GM19328 (cell line): ENCODE measurements around the gene SHLD1.
"Not testable (repeated sequence)": the region's sequence is repeated elsewhere in the genome, so short reads cannot be mapped to it uniquely, and the experiment has no call there.

Experiments
- ATAC-seq: cut with Tn5 transposase; IDR thresholded peaks from one replicate; pipeline ENCODE4 v1.9.1; 2021; ENCODE audit warnings: mild to moderate bottlenecking, moderate library complexity; ENCODE audit not compliant: unreplicated experiment

The SHLD1 gene

GRCh38 chr20:5780846-5781217 lies 30.6 kb downstream of the SHLD1 start:
- ATAC-seq, result no peak

DNA sequence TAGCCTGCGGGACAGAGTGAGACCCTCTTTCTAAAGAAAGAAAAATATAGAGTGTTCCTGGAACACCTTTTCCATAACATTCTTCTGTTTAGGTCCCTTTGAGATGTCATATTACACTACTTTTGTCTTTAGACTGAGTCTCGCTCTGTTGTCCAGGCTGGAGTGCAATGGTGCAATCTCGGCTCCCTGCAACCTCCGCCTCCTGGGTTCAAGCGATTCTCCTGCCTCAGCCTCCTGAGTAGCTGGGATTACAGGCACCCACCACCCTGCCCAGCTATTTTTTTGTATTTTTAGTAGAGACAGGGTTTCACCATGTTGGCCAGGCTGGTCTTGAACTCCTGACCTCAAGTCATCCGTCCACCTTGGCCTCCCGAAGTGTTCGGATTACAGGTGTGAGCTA lies 31.2 kb downstream of the SHLD1 start:
- not testable (repeated sequence) for ATAC-seq

DNA sequence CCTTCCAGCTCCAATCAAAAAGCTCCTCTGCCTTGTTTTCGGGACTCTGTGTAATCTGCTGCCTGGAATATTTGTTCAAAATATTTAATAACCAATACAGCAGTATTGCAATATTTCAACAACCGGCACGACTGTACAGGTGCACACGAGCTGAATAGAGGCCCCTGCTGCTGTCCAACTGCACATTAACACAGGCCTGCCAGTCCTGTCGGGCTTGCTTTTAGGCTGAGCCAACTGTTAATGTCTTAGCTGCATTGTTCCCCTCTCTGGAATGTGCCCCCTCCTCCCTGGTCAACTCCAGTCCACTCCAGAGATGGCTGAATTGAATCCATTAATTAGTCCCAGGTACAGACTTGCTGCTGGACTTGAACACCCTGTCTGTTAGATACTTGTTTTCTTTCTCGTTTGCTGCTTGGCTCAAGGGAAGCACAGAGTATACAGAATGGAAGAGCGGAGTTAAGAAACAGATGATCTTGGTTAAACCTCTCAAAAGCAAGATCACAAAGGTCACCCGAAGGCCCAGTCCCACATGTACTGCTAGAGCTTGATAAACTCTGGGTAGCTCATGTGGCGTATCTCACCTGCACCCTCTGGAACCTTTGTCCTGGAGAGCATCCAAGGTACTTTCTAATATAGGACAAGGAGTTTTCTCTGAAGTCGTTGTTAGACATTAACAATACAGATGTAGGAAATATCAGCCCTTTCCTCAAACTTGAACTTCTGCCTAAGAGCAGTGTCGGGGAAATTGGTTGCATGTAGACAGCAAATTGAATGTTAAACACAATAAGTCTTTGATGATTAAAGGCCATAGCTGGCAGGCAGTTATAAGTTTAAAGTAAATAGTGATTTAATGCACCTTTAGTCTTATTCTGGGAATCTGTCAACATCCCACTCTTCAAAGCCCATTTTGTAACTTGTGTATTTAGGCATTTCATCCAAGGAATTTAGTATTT lies 31.9 kb downstream of the SHLD1 start:
- ATAC-seq, result no peak

- ATAC-seq, result no peak
These were observed 34.5 kb downstream of the SHLD1 start for GRCh38 chr20:5784735-5785134.

DNA sequence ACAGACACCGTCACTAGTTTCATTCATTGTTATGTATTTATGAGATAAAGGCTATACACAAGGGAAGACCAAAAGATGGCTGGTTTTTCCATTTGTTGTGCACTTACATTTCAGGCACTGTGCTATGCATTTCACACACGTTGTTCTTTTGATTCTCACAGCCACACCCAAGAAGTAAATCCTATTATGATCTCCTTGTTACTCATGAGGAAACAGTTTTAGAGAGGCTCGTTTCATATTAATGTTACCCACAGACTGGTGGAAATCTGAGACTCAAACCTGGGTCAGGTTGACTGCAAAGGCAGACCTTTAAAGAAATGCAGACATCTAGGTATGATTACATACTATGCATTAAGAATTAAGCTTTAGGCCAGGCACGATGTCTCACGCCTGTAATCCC lies 34.9 kb downstream of the SHLD1 start:
- ATAC-seq, result no peak

DNA sequence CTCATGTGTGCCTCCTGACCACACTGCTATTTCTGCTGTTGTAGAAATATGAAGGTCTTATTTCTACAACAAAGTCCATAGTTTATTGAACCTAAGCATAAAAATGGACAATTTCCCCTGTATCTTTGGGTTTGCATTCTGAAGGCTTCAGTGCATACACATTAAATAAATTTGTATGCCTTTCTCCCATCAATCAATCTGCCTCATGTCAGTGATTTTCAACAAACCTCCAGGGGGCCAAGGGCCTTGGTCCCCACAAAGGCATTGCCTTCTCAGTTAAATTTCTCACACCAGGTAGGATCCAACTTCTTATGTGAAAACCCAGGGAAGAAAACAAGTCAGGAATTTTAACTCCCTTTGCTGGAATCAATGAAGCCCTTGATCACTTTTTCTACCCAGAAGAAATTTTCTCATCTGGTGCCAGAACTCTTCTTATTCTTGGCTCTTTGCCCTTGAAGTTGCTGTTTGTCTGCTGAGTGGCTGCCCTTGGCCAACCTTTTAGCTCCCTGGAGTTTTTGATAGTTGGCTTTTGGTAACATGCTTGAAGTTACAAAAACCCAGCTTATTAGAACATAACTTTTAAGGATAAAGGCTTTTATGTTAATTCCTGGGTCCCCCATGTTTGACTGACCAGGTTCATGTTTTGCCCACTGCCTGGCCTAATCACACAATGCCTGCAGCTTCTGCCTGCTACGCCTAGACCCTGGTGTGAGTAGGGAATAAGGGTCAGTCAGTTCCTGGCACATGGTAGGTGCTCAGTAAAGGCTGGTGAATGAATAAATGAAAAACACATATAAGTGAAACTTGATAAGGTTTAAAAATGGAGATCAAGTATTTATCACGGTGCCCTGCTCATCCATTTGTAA lies 37.0 kb downstream of the SHLD1 start:
- ATAC-seq, result no peak

DNA sequence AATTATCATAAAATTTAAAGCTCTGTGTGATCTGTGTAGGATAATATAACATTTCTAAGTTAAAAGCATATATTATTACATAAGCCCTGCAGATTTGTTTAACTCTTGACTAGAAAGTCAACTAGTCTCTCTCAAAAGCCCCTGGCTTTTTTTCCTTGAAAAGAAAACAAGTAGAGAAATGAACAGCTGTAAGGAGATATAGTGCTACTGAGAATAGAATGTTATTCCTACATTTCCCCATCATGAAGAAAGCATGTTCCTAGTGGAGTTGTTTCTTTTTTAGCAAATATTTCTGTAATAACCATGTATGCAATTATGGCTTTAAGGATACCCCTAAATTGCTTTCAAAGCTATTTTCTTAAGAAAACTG lies 37.6 kb downstream of the SHLD1 start:
- no peak for ATAC-seq

- no peak for ATAC-seq
These were observed 38.2 kb downstream of the SHLD1 start for GRCh38 chr20:5788385-5788895.

GRCh38 chr20:5789827-5790226 lies 39.6 kb downstream of the SHLD1 start:
- ATAC-seq, result no peak

DNA sequence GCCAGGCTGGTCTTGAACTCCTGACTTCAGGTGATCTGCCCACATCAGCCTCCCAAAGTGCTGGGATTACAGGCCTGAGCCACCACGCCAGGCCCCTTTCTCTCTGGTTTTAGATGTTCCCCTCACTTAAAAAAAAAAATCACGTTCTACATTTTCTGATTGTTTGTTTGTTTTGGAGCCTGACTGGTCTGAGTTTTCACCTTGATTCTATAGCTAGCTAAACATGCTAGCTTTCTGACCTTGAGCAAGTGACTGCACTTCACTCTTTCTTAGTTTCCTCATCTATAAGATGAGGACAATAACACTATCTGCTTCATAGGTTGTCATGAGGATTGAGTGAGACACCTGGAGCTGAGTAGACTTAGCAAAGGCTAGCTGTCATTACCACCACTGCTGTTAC lies 43.7 kb downstream of the SHLD1 start:
- no peak for ATAC-seq

DNA sequence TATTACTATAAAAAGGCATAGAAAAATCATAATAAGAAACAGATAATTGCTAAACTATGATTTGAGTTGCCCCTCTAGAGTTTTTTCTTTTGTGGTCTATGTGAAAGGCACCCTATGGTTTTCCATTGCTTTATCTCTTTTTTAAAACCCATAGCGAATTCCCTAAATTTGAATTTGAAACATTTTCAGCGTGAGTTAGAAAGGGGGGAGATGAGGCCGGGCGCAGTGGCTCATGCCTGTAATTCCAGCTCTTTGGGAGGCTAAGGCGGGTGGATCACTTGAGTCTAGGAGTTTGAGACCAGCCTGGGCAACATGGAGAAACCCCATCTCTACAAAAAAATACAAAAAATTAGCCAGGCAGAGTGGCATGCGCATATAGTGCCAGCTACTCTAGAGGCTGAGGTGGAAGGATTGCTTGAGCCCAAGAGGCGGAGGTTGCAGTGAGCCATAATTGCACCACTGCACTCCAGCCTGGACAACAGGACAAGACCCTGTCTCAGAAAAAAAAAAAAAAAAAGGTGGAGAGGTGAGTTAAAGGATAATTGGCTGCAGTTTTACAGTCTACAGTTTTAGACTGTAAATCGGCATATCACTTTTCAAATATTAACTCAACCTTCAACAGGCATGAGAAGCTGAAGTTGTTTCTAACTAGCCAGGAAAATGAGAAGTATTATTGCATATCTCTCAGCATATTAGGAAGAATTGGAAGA lies 46.3 kb downstream of the SHLD1 start:
- ATAC-seq, result no peak

GRCh38 chr20:5797165-5797564 lies 47.0 kb downstream of the SHLD1 start:
- ATAC-seq, result no peak

DNA sequence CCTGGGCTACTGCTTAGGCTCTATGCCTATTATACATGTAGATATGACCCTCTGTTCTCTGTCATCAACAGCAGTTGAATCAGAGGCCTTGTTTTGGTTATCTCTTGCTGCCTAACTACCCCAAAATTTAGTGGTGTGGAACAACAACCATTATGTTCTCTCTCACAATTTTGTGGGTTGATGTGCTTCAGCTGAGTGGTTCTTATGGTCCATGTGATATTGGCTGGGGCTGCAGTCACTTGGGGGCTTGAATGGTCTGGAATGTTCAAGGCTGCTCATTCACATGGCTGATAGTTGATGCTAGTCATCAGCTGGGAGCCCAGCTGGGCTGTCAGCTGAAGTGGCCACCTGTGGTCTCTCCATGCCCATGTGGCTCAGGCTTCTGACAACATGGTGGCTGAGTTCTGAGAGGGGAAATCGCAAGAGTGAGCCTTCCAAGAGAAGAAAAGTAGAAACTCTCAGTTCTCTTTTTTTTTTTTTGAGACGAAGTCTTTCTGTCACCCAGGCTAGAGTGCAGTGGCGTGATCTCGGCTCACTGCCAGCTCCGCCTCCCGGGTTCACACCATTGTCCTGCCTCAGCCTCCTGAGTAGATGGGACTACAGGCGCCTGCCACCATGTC lies 47.8 kb downstream of the SHLD1 start:
- ATAC-seq, result peak; percentile 91

DNA sequence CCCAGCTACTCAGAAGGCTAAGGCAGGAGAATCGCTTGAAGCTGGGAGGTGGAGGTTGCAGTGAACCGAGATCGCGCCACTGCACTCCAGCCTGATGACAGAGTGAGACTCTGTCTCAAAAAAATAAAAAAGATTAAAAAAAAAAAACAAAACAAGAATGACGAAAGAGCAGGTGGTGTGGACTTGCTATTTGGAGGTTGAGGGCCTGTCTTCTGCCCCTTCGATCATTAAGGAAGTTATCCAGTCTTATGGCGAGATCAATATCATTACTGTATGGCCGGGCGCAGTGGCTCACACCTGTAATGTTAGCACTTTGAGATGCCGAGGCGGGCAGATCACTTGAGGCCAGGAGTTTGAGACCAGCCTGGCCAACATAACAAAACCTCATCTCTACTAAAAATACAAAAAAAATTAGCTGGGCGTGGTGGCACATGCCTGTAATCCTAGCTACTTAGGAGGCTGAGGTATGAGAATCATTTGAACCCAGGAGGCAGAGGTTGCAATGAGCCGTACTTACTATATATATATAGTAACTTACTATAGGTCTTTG lies 53.6 kb downstream of the SHLD1 start:
- ATAC-seq, result not testable (repeated sequence)

DNA sequence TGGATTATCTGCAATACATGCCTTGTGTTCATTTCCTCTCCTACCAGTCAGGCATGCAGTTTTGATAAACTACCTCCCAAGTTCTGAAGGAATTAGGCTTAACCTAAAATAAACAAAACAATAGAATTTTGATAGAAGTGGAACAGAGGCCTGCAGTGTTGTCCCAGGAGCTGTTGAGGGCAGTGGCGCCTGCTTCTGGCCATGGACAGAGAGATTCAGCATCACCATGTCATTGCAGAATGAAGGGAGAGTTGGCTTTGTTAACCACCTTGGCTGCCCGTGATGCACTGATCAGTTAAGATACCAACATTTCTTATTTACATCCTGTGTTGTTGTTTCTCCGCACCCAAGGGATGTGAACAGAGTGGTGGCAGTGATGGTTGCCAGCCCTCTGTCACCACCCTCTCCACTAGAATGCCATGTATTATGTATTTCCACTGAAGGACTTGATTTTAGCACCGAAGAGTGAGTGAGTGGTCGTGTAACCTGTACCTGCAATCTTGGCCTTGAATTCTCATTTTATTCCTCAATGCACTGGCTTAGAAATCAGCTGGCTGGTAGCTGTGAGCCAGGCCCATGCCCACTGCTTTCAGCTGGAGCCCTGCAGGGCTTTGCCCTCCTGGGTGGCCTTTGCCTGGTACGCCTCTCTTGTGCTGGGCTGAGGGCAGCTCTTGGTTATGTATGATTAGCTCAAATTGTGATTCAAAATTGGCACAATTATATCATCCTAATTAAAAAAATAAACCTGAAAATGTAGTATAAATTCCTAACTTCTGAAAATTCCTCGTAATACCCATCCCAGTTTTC lies 56.5 kb downstream of the SHLD1 start:
- no peak for ATAC-seq

DNA sequence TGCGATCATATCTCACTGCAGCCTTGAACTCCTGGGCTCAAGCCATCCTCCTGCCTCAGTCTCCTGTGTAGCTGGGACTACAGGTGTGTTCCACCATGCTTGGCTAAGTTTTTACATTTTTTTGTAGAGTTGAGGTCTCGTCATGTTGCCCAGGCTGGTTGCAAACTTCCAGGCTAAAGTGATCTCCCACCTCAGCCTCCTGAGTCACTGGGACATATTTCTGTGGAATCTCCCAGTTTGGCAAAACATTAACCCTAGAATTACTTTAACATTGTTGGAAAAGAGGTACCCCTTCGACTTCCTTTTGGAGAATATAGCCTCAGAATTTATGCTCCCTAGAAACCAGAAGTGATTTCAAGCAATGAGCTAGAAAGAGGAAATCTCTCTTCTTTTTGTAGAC lies 57.2 kb downstream of the SHLD1 start:
- ATAC-seq, result no peak

DNA sequence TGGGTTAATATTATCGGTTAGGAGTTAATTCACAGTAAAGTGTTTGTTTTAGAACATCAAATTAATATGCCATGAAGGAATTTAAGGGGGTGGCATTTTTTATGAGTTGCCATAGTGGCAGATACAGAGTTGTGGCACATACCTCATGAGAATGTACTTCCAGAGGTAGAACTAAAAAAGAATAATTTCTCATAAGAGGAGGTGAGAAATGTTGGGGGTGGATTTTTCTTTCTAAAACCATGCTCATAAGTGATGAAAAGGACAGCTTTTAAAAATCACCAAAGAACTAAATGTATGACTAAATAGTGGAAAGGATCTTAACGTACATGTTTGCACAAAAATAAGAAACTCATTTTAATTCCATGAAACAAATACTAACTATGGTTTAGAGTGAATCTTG lies 58.7 kb downstream of the SHLD1 start:
- no peak for ATAC-seq

- no peak for ATAC-seq
These were observed 59.3 kb downstream of the SHLD1 start for GRCh38 chr20:5809495-5809894.

DNA sequence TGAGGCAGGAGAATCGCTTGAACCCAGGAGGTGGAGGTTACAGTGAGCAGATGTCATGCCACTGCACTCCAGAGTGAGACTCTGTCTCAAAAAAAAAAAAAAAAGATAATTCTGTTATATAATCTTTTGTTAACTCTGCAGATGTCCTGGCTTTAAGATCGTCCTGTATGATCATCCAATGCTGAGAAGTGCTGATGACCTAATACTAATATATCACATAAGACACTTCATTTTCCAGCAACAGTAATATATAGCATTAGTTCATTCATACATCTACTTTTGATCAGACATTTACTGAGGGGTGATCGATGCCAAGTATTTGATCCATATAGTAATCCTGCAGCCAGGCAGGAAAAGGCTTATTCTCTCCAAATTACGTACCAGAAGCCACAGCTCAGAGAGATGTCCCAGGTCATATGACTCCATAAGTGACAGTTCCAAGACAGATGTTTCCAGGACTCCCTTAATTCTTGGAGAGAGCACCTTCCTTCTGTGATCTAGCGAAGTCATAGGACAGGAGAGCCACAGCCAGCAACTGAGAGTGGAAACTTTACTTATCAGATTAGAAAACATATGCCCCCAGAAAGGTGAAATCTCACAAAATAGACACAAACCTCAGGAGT lies 60.7 kb downstream of the SHLD1 start:
- no peak for ATAC-seq
